ENCODE measurements around the gene SMAD7. TPM values are rescaled to one million over a fixed set of nuclear protein-coding genes. Genes with fewer than 3 reads are reported as not detected.

SMAD7 gene
- total and polyA plus RNA-seq, 2 experiments from 2014 or later = 6.8 to 51.7 TPM

GRCh38 chr18:48991319-48991660, 40.5 kb upstream of the SMAD7 start:
- 61 to 74% methylated on average over 4 to 5 of the region's 5 CpGs for WGBS, 2 experiments (ENCODE audit: low coverage in 1 of 2, low lambda C conversion rate in 2 of 2, missing lambda C conversion rate in 2 of 2)
- no peaks in the 10 kb centered on the region for H3K9me2 ChIP-seq (ENCODE audit: insufficient read depth)
- in situ Hi-C loops (cut with MboI) = no loop called here
- H3K4me2 ChIP-seq (ENCODE audit: unreplicated experiment) = peak overlapping the region; percentile 30
- H3F3A ChIP-seq (ENCODE audit: insufficient read depth) = peaks cover 19% of the 10 kb centered on the region
- no peak overlapping the region for H2AFZ ChIP-seq
- no peaks in the 10 kb centered on the region for H4K20me1 ChIP-seq (ENCODE audit: insufficient read depth)
- H3K27me3 ChIP-seq (replicated peaks; ENCODE audit: insufficient read depth) = no peaks in the 10 kb centered on the region
- no peak overlapping the region for H3K4me3 ChIP-seq
- no peak for TF ChIP-seq EZH2 (IDR thresholded peaks at IDR 0.05; ENCODE audit: insufficient read depth, poor library complexity, severe bottlenecking)
- TF ChIP-seq EZH2phosphoT487 (IDR thresholded peaks at IDR 0.05; ENCODE audit: insufficient read depth, low read depth) = no peak
- H3K4me1 ChIP-seq (ENCODE audit: insufficient read depth) = peaks cover 32% of the 10 kb centered on the region
- no peak for DNase-seq
- no peaks in the 10 kb centered on the region for H3K36me3 ChIP-seq (ENCODE audit: low read depth)
- H3K27ac ChIP-seq = no peak overlapping the region
- H3K9ac ChIP-seq = peak overlapping the region; percentile 44; the same call in 1 of the 2 replicates
- H3K79me2 ChIP-seq (ENCODE audit: insufficient read depth) = no peaks in the 10 kb centered on the region
- no peaks in the 10 kb centered on the region for H3K9me3 ChIP-seq (ENCODE audit: low read depth)

- H3K4me3 ChIP-seq = no peak overlapping the region
- H4K20me1 ChIP-seq (ENCODE audit: insufficient read depth) = no peaks in the 10 kb centered on the region
- no peaks in the 10 kb centered on the region for H3K27me3 ChIP-seq (replicated peaks; ENCODE audit: insufficient read depth)
- DNase-seq = peak; percentile 92
- peak overlapping the region; percentile 44 for H3K9ac ChIP-seq
- peak overlapping the region; percentile 26; the same call in 1 of the 2 replicates for H2AFZ ChIP-seq
- H3K9me3 ChIP-seq (ENCODE audit: low read depth) = no peaks in the 10 kb centered on the region
- peak overlapping the region; percentile 30 for H3K4me2 ChIP-seq (ENCODE audit: unreplicated experiment)
- peak overlapping the region; percentile 34; the same call in 1 of the 2 replicates for H3K27ac ChIP-seq
- no peaks in the 10 kb centered on the region for H3K9me2 ChIP-seq (ENCODE audit: insufficient read depth)
- peaks cover 32% of the 10 kb centered on the region for H3K4me1 ChIP-seq (ENCODE audit: insufficient read depth)
- H3K36me3 ChIP-seq (ENCODE audit: low read depth) = no peaks in the 10 kb centered on the region
- TF ChIP-seq EZH2 (IDR thresholded peaks at IDR 0.05; ENCODE audit: insufficient read depth, poor library complexity, severe bottlenecking) (no peak), EZH2phosphoT487 (IDR thresholded peaks at IDR 0.05; ENCODE audit: insufficient read depth, low read depth) (no peak)
- H3K79me2 ChIP-seq (ENCODE audit: insufficient read depth) = no peaks in the 10 kb centered on the region
- WGBS, 2 experiments (ENCODE audit: low coverage in 1 of 2, low lambda C conversion rate in 2 of 2, missing lambda C conversion rate in 2 of 2) = 71 to 75% methylated on average over 12 to 15 of the region's 15 CpGs
- H3F3A ChIP-seq (ENCODE audit: insufficient read depth) = peaks cover 19% of the 10 kb centered on the region
- in situ Hi-C loops (cut with MboI) = no loop called here
Measured at GRCh38 chr18:48990481-48991318, 39.9 kb upstream of the SMAD7 start.

GRCh38 chr18:48989304-48990303, 38.8 kb upstream of the SMAD7 start:
- 0 out of 2 replicates have a peak overlapping the region, but pooled peaks have one; percentile 34 for H3K27ac ChIP-seq
- no peaks in the 10 kb centered on the region for H3K79me2 ChIP-seq (ENCODE audit: insufficient read depth)
- H3K4me1 ChIP-seq (ENCODE audit: insufficient read depth) = peaks cover 29% of the 10 kb centered on the region
- H3F3A ChIP-seq (ENCODE audit: insufficient read depth) = peaks cover 12% of the 10 kb centered on the region
- no peaks in the 10 kb centered on the region for H3K9me3 ChIP-seq (ENCODE audit: low read depth)
- TF ChIP-seq EZH2 (IDR thresholded peaks at IDR 0.05; ENCODE audit: insufficient read depth, poor library complexity, severe bottlenecking) (no peak), EZH2phosphoT487 (IDR thresholded peaks at IDR 0.05; ENCODE audit: insufficient read depth, low read depth) (no peak)
- H3K9me2 ChIP-seq (ENCODE audit: insufficient read depth) = no peaks in the 10 kb centered on the region
- H3K36me3 ChIP-seq (ENCODE audit: low read depth) = no peaks in the 10 kb centered on the region
- no peak for DNase-seq
- no peak overlapping the region for H3K4me3 ChIP-seq
- no peaks in the 10 kb centered on the region for H3K27me3 ChIP-seq (replicated peaks; ENCODE audit: insufficient read depth)
- no peaks in the 10 kb centered on the region for H4K20me1 ChIP-seq (ENCODE audit: insufficient read depth)
- H2AFZ ChIP-seq = peak overlapping the region; percentile 26; the same call in 1 of the 2 replicates
- peak overlapping the region; percentile 44 for H3K9ac ChIP-seq
- WGBS, 2 experiments (ENCODE audit: low coverage in 1 of 2, low lambda C conversion rate in 2 of 2, missing lambda C conversion rate in 2 of 2) = 80 to 83% methylated on average over 16 of the region's 16 CpGs
- in situ Hi-C loops (cut with MboI) = no loop called here
- H3K4me2 ChIP-seq (ENCODE audit: unreplicated experiment) = no peak overlapping the region

Measured in GM23248 (cell line).